Neuronal stem cell (in vitro differentiated cells): ENCODE data around the gene PDE4B.

Experiments
- DNase-seq: peaks from one replicate; pipeline ENCODE4 v3.0.0-alpha.2; 2013; ENCODE audit warnings: low spot score
- H2AFZ ChIP-seq: one replicate; pipeline ENCODE4 v1.6.1; 2013; ENCODE audit warnings: mild to moderate bottlenecking, low read length, inconsistent platforms
- H2AK5ac ChIP-seq: 2 replicates; pipeline ENCODE4 v1.6.1; 2013; ENCODE audit warnings: low read depth, mild to moderate bottlenecking, inconsistent platforms, low read length, moderate library complexity, mixed read lengths
- H2BK120ac ChIP-seq: 2 replicates; pipeline ENCODE4 v1.6.1; 2013; ENCODE audit warnings: low read depth, mild to moderate bottlenecking, inconsistent platforms, low read length, moderate library complexity, mixed read lengths
- H2BK12ac ChIP-seq: one replicate; pipeline ENCODE4 v1.6.1; 2013; ENCODE audit warnings: low read length, inconsistent platforms
- H2BK15ac ChIP-seq: 2 replicates; pipeline ENCODE4 v1.6.1; 2013; ENCODE audit warnings: mild to moderate bottlenecking, low read length, inconsistent platforms, mixed read lengths
- H2BK5ac ChIP-seq: one replicate; pipeline ENCODE4 v1.6.1; 2013; ENCODE audit warnings: inconsistent platforms, mild to moderate bottlenecking, low read length, moderate library complexity
- H3K14ac ChIP-seq: one replicate; pipeline ENCODE4 v1.6.1; 2013; ENCODE audit warnings: low read length, inconsistent platforms
- H3K18ac ChIP-seq: 2 replicates; pipeline ENCODE4 v1.6.1; 2013; ENCODE audit warnings: low read length, inconsistent platforms
- H3K23ac ChIP-seq: 2 replicates; pipeline ENCODE4 v1.6.1; 2013; ENCODE audit warnings: low read depth, mild to moderate bottlenecking, mixed read lengths, low read length, inconsistent platforms; ENCODE audit not compliant: poor library complexity
- H3K27ac ChIP-seq: replicated peaks from 3 replicates; pipeline ENCODE4 v1.5.1; 2013; ENCODE audit warnings: low read length, inconsistent platforms
- H3K27me3 ChIP-seq, 3 experiments: 2 replicates each; pipeline ENCODE4 v1.6.1; 2013; ENCODE audit warnings: low read length in 3 of 3, mild to moderate bottlenecking in 2 of 3, inconsistent platforms in 1 of 3, low read depth in 1 of 3, mixed read lengths in 1 of 3, moderate library complexity in 1 of 3; ENCODE audit not compliant: control insufficient read depth in 3 of 3, insufficient read depth in 3 of 3
- H3K36me3 ChIP-seq, 2 donors: replicated peaks in 1 of 2; 2 replicates each; pipeline ENCODE4 v1.6.1; 2013; ENCODE audit warnings: low read length in 2 of 2; ENCODE audit not compliant: control insufficient read depth in 2 of 2, insufficient read depth in 2 of 2
- H3K4ac ChIP-seq: 2 replicates; pipeline ENCODE4 v1.6.1; 2013; ENCODE audit warnings: inconsistent platforms, mild to moderate bottlenecking, low read length, moderate library complexity
- H3K4me1 ChIP-seq, 2 donors: 1 replicate in 1 of 2; 2 replicates in 1 of 2; pipeline ENCODE4 v1.6.1; 2013; ENCODE audit warnings: low read length in 2 of 2, low read depth in 1 of 2; ENCODE audit not compliant: control insufficient read depth in 2 of 2, insufficient read depth in 1 of 2
- H3K4me2 ChIP-seq: one replicate; pipeline ENCODE4 v1.6.1; 2013; ENCODE audit warnings: mild to moderate bottlenecking, low read length, inconsistent platforms; ENCODE audit not compliant: insufficient read depth, poor library complexity, severe bottlenecking
- H3K4me3 ChIP-seq, 2 donors: 2 replicates each; pipeline ENCODE4 v1.5.1; 2013; ENCODE audit warnings: low read length in 2 of 2, mild to moderate bottlenecking in 2 of 2, inconsistent platforms in 1 of 2, moderate library complexity in 1 of 2
- H3K79me1 ChIP-seq: one replicate; pipeline ENCODE4 v1.6.1; 2013; ENCODE audit warnings: low read depth, mild to moderate bottlenecking, inconsistent platforms, low read length, moderate library complexity
- H3K9ac ChIP-seq: one replicate; pipeline ENCODE4 v1.6.1; 2013; ENCODE audit warnings: mild to moderate bottlenecking, low read depth, low read length, inconsistent platforms; ENCODE audit not compliant: poor library complexity
- H3K9me3 ChIP-seq, 2 donors: replicated peaks in 1 of 2; 2 replicates each; pipeline versions ENCODE3 to v1.6.1; 2013; ENCODE audit warnings: low read length in 2 of 2, mild to moderate bottlenecking in 2 of 2, inconsistent platforms in 1 of 2, low read depth in 1 of 2, mixed read lengths in 1 of 2, moderate library complexity in 1 of 2; ENCODE audit not compliant: control insufficient read depth in 2 of 2, insufficient read depth in 1 of 2
- H4K8ac ChIP-seq: one replicate; pipeline ENCODE4 v1.6.1; 2013; ENCODE audit warnings: low read depth, mild to moderate bottlenecking, inconsistent platforms, low read length, moderate library complexity
- H4K91ac ChIP-seq: one replicate; pipeline ENCODE4 v1.6.1; 2013; ENCODE audit warnings: low read length, low read depth, mild to moderate bottlenecking, inconsistent platforms; ENCODE audit not compliant: poor library complexity
- WGBS, 2 donors: extraction: QIAGEN DNeasy Blood & Tissue Kit; methylation state at CpG; one replicate each; pipeline ENCODE4 v1.1.7; 2013; ENCODE audit warnings: missing lambda C conversion rate in 2 of 2, mixed read lengths in 1 of 2; ENCODE audit not compliant: insufficient read length in 2 of 2, insufficient replicate concordance in 1 of 2; ENCODE audit errors: extremely low coverage in 2 of 2; 5-methylcytosine and 5-hydroxymethylcytosine counted together

The PDE4B gene

DNA sequence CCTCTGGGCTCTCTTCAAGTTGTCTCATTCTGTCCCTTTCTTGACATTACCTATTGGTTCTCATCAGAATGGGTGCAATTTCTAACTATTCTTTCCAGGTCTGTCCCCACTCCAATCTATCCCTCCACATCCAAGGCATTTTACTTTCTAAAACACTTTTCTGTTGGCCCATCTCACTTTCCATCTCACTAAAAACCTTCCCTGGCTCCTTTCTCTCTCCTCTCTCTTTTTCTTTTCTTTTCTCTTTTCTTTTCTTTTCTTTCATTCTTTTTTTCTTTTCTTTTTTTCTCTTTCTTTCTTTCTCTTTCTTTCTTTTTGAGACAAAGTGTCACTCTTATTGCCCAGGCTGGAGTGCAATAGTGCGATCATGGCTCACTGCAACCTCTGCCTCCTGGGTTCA lies 462.1 kb downstream of the PDE4B start:
- Histone ChIP-seq H2BK15ac (no peak overlapping the region), H3K79me1 (no peaks in the 10 kb centered on the region), H4K91ac (no peak overlapping the region), H3K9me3 (no peaks in the 10 kb centered on the region), H3K4me3 (no peak overlapping the region), H3K4me1 (peaks cover 4 to 7% of the 10 kb centered on the region in 2 donors), H4K8ac (no peak overlapping the region), H3K4ac (no peak overlapping the region), H3K14ac (no peak overlapping the region), H2BK12ac (no peak overlapping the region), H2AFZ (no peak overlapping the region), H3K23ac (no peak overlapping the region), H3K27ac (no peak overlapping the region), H3K4me2 (no peak overlapping the region), H2BK5ac (no peak overlapping the region), H3K27me3 (no peaks in the 10 kb centered on the region), H2AK5ac (no peak overlapping the region), H3K36me3 (no peaks in the 10 kb centered on the region), H2BK120ac (no peak overlapping the region), H3K18ac (no peak overlapping the region), H3K9ac (no peak overlapping the region)
- WGBS, 2 donors, result no CpG with 5 or more reads among the region's 1 CpG
- no peak for DNase-seq

DNA sequence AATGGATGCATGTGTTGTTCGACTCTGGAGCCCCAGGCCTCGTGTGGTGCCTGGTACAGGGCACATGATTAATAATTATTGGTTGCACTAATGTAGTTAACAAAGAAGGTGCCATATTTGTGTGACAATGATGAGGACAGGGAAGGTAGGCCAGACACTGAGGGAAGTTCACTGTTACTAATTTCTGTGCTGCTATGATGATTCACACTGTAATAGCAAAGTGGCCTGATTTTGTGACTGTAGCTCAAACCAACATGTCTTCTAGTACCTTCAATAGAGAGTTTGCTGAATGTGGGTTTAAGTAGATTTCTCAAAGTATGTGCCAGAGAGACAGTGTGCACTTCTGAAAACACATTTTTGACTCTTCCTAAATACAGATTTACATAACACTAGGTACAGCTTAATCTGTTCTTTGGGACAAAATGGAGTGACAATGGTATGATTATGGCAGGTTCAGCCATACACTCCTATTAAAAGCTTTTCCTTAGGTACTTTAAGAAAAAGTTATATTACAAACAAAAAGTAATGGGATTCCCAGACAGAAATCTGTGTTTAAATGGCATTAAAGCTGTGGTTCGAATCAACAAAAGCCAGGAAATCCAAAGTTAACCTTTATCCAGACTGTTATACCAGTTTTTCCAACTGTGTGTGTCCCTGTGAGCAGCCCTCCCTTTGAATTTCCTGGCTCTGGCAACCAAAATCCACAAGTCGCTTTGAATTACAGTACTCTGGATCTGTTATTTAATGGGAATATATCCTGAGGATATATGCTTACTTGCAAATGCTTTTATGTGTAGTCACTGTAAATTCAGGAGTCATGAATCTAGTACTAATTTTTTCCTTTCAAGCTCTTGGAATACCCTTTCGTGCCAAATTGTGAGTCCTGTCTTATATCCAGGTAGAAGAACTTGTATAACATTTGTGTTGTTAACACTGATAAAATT lies 464.2 kb downstream of the PDE4B start:
- no peak overlapping the region for H2AFZ ChIP-seq
- H3K9ac ChIP-seq, result no peak overlapping the region
- no peaks in the 10 kb centered on the region for H3K9me3 ChIP-seq
- WGBS, 2 donors, result no CpG with 5 or more reads among the region's 5 CpGs
- no peak overlapping the region for H3K4me3 ChIP-seq
- H3K23ac ChIP-seq, result no peak overlapping the region
- no peaks in the 10 kb centered on the region for H3K36me3 ChIP-seq
- H2BK120ac ChIP-seq, result no peak overlapping the region
- H4K8ac ChIP-seq, result no peak overlapping the region
- peaks cover 4 to 7% of the 10 kb centered on the region in 2 donors for H3K4me1 ChIP-seq
- no peak overlapping the region for H4K91ac ChIP-seq
- no peaks in the 10 kb centered on the region for H3K79me1 ChIP-seq
- no peak overlapping the region for H2BK12ac ChIP-seq
- H3K27ac ChIP-seq, result no peak overlapping the region
- H3K14ac ChIP-seq, result no peak overlapping the region
- no peak overlapping the region for H2BK5ac ChIP-seq
- DNase-seq, result no peak
- no peak overlapping the region for H3K4me2 ChIP-seq
- no peak overlapping the region for H3K18ac ChIP-seq
- H3K27me3 ChIP-seq, result no peaks in the 10 kb centered on the region
- no peak overlapping the region for H2AK5ac ChIP-seq
- H3K4ac ChIP-seq, result no peak overlapping the region
- H2BK15ac ChIP-seq, result no peak overlapping the region

DNA sequence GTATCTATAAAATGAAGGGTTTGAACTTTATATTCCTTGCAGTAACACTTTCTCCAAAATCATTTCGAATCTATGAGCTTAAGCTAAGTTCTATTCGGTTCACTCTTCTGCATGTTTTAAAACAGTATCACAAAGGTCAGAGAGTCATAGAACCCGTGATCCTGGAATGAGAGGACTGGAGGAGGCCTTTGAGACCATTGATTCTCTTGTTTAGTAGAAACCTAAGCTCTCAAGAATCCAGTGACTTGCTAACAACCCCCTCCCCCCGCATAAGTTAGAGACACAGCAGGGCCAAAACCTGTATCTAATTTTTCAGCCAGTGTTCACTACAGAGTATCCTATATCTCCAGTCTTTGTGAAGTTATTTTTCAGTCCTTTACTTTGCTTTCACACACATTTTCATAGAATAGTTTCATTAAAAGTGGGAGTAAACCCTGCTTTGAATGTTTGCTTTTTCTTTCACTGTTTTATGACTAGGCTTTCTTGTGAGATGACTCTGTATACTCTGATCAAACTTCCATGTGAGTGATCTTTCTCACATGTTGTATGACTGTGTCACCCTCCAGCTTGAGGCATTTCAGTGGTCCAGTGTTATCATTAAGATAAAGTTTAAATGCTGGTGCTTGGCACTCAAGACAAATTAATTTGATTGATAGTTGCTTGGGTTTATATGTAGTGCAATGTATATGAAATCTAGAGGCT lies 465.9 kb downstream of the PDE4B start:
- H3K9me3 ChIP-seq, result no peaks in the 10 kb centered on the region
- H3K9ac ChIP-seq, result no peak overlapping the region
- no peak overlapping the region for H2BK120ac ChIP-seq
- peak overlapping the region; percentile 17 for H2AFZ ChIP-seq
- H4K8ac ChIP-seq, result no peak overlapping the region
- no peaks in the 10 kb centered on the region for H3K79me1 ChIP-seq
- no peak overlapping the region for H2BK15ac ChIP-seq
- H3K14ac ChIP-seq, result no peak overlapping the region
- no peak overlapping the region for H2BK12ac ChIP-seq
- peak; percentile 36 for DNase-seq
- WGBS, 2 donors, result no CpG with 5 or more reads among the region's 4 CpGs
- no peak overlapping the region for H3K23ac ChIP-seq
- H3K4me1 ChIP-seq, result peaks cover 4 to 7% of the 10 kb centered on the region in 2 donors
- H3K27me3 ChIP-seq, result no peaks in the 10 kb centered on the region
- H2AK5ac ChIP-seq, result no peak overlapping the region
- no peak overlapping the region for H3K18ac ChIP-seq
- H3K27ac ChIP-seq, result no peak overlapping the region
- no peak overlapping the region for H3K4ac ChIP-seq
- H3K36me3 ChIP-seq, result no peaks in the 10 kb centered on the region
- H3K4me3 ChIP-seq, result no peak overlapping the region
- no peak overlapping the region for H4K91ac ChIP-seq
- H2BK5ac ChIP-seq, result no peak overlapping the region
- no peak overlapping the region for H3K4me2 ChIP-seq

DNA sequence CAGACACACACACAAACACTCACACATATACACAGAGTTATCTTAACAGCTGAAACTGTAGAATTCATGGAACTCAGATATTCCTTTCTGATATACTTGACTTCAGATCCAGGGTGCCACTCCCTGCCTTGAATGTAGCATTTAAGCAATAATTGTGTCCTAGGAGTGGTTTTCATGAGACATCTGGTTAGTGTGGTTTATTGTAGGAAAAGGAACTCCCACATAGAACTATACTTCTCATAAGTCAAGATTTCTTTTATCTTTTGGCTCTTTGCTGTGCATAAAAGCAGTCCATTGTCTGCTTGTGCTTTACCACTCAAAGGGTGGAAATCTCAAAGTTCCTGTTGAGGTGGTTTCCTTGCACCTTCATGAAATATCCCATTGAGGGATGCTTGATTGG lies 468.7 kb downstream of the PDE4B start:
- Histone ChIP-seq H2BK12ac (no peak overlapping the region), H3K9ac (no peak overlapping the region), H2AFZ (no peak overlapping the region), H3K27ac (no peak overlapping the region), H3K4me2 (no peak overlapping the region), H4K91ac (no peak overlapping the region), H3K18ac (no peak overlapping the region), H3K4me1 (peaks cover 4 to 18% of the 10 kb centered on the region in 2 donors), H3K14ac (no peak overlapping the region), H3K27me3 (no peaks in the 10 kb centered on the region), H2BK120ac (no peak overlapping the region), H3K79me1 (no peaks in the 10 kb centered on the region), H3K9me3 (no peaks in the 10 kb centered on the region), H4K8ac (no peak overlapping the region), H3K4me3 (no peak overlapping the region), H3K4ac (no peak overlapping the region), H2AK5ac (no peak overlapping the region), H2BK15ac (no peak overlapping the region), H3K23ac (no peak overlapping the region), H2BK5ac (no peak overlapping the region), H3K36me3 (no peaks in the 10 kb centered on the region)
- no peak for DNase-seq
